Adrenal gland (tissue), 5 donors: ENCODE measurements around the gene ZFYVE1.

ENCODE experiments used
- POLR2A ChIP-seq, 2 donors: fragments of 450-650 bp; IDR thresholded peaks; one replicate each; pipeline ENCODE4 v1.6.1; 2017; ENCODE audit warnings: antibody characterized with exemption in 2 of 2, mild to moderate bottlenecking in 2 of 2, moderate library complexity in 1 of 2
- TF ChIP-seq, protein P1 (sequence below), 6 experiments: fragments of 450-650 bp in 4 of 6; fragments of 200-600 bp in 2 of 6; sonication (generic) in 1 of 6; IDR thresholded peaks; 1 replicate in 5 of 6; 2 replicates in 1 of 6; pipeline versions ENCODE4 v1.5.1 to v1.8.0; 2016 to 2021; ENCODE audit warnings: antibody characterized with exemption in 6 of 6, mild to moderate bottlenecking in 2 of 6, moderate library complexity in 1 of 6
- donor health status: DM: no; HTN: no; CAD: no.

DNA sequence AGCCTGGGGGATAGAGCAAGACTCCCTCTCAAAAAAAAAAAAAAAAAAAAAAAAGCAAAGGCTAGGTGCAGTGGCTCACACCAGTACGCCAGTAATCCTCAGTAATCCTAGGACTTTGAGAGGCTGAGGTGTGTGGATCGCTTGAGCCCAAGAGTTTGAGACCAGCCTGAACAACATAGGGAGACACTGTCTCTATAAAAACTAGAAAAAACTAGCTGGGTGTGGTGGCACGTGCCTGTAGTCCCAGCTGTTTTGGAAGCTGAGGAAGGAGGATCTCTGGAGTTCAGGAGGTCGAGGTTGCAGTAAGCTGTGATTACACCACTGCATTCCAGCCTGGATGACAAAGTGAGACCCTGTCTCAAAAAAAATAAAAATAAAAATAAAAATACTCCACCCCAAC, 22.5 kb upstream of the ZFYVE1 start:
- TF ChIP-seq, protein P1, sequence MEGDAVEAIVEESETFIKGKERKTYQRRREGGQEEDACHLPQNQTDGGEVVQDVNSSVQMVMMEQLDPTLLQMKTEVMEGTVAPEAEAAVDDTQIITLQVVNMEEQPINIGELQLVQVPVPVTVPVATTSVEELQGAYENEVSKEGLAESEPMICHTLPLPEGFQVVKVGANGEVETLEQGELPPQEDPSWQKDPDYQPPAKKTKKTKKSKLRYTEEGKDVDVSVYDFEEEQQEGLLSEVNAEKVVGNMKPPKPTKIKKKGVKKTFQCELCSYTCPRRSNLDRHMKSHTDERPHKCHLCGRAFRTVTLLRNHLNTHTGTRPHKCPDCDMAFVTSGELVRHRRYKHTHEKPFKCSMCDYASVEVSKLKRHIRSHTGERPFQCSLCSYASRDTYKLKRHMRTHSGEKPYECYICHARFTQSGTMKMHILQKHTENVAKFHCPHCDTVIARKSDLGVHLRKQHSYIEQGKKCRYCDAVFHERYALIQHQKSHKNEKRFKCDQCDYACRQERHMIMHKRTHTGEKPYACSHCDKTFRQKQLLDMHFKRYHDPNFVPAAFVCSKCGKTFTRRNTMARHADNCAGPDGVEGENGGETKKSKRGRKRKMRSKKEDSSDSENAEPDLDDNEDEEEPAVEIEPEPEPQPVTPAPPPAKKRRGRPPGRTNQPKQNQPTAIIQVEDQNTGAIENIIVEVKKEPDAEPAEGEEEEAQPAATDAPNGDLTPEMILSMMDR (IDR thresholded peaks at IDR 0.05): no peak
- no peak for TF ChIP-seq POLR2A (IDR thresholded peaks at IDR 0.05)
